ENCODE measurements around the gene RPUSD3.
"Not testable (repeated sequence)": the region's sequence is repeated elsewhere in the genome, so short reads cannot be mapped to it uniquely, and the experiment has no call there.

Gene RPUSD3

DNA sequence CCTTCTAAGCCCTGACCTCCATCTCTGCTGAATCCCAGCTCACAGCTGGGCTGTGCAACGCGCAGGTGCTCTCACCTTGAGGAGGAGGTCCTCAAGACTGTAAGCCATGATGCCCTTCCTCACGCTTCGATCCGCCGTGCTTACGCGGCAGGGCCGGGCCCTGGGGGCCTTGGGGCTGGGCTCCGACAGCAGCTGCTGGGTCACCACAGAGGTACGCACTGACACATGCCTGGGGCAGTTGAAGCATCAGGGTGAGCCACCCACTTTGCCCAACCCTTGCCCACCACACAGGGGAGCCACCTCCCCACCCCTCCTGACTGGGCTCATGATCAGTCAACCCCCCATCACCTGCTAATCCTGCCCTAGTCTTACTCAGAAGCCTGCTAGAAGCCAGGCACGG lies 33.2 kb upstream of the RPUSD3 start:
- DNase-seq (ENCODE audit: low read depth): no peak
- TF ChIP-seq, protein P1, sequence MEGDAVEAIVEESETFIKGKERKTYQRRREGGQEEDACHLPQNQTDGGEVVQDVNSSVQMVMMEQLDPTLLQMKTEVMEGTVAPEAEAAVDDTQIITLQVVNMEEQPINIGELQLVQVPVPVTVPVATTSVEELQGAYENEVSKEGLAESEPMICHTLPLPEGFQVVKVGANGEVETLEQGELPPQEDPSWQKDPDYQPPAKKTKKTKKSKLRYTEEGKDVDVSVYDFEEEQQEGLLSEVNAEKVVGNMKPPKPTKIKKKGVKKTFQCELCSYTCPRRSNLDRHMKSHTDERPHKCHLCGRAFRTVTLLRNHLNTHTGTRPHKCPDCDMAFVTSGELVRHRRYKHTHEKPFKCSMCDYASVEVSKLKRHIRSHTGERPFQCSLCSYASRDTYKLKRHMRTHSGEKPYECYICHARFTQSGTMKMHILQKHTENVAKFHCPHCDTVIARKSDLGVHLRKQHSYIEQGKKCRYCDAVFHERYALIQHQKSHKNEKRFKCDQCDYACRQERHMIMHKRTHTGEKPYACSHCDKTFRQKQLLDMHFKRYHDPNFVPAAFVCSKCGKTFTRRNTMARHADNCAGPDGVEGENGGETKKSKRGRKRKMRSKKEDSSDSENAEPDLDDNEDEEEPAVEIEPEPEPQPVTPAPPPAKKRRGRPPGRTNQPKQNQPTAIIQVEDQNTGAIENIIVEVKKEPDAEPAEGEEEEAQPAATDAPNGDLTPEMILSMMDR (IDR thresholded peaks at IDR 0.05; ENCODE audit: control insufficient read depth, extremely low read depth, insufficient read depth): no peak
- no peak overlapping the region for H3K4me3 ChIP-seq (ENCODE audit: low read depth, low read length)

DNA sequence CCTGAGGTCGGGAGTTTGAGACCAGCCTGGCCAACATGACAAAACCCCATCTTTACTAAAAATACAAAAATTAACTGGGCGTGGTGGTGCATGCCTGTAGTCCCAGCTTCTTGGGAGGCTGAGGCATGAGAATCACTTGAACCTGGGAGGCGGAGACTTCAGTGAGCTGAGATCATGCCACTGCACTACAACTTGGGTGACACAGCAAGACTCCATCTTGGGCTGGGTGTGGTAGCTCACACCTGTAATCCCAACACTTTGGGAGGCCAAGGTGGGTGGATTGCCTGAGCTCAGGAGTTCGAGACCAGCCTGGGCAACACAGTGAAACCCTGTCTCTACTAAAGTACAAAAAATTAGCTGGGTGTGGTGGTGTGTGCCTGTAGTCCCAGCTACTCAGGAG lies 32.4 kb upstream of the RPUSD3 start:
- H3K4me3 ChIP-seq (ENCODE audit: low read depth, low read length); DNase-seq (ENCODE audit: low read depth): not testable (repeated sequence)

DNA sequence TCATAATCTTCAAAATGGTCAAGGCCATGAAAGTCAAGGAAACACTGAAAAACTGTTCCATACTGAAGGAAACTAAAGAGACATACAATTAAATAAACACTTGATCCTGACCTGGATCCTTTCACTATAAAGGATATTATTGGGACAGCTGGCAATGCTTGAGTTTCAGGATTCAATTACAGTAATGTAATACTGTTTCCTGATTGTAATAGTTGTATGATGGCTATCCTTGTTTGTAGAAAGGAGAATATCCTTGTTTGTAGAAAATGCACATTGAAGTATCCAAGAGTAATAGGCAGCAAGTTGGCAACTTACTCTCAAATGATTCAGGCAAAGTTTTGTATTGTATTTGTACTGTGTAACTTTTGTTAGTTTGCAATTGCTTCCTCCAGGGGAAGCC lies 31.6 kb upstream of the RPUSD3 start:
- DNase-seq (ENCODE audit: low read depth): no peak
- H3K4me3 ChIP-seq (ENCODE audit: low read depth, low read length): no peak overlapping the region
- TF ChIP-seq, protein P1 (IDR thresholded peaks at IDR 0.05; ENCODE audit: control insufficient read depth, extremely low read depth, insufficient read depth): no peak

DNA sequence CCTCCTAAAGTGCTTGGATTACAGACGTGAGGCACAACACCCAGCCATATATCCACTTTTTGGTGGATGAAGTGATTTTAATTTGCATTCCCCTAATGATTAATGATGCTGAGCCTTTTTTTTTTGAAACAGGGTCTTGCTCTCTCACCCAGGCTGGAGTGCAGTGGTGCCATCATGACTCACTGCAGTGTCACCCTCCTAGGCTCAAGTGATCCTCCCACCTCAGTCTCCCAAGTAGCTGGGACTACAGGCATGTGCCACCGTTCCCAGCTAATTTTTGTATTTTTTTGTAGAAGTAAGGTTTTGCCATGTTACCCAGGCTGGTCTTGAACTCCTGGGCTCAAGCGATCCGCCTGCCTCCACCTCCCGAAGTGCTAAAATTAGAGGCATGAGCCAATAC lies 28.3 kb upstream of the RPUSD3 start:
- not testable (repeated sequence) for DNase-seq (ENCODE audit: low read depth)

DNA sequence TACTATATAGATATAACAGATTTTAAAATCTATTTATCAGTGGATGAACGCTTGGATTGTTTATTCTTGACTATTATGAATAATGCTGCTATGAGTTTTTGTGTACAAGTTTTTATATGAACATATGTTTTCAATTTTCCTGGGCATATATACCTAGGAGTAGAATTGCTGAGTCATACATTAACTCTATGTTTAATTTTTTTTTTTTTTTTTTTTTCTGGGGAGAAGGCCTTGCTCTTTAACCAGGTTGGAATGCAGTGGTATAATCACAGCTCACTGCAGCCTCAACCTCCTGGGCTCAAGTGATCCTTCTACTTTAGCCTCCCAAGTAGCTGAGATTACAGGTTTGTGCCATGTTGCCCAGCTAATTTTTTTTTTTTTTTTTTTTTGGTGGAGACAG lies 27.2 kb upstream of the RPUSD3 start:
- DNase-seq (ENCODE audit: low read depth): no peak
- no peak overlapping the region for H3K4me3 ChIP-seq (ENCODE audit: low read depth, low read length)
- TF ChIP-seq, protein P1 (IDR thresholded peaks at IDR 0.05; ENCODE audit: control insufficient read depth, extremely low read depth, insufficient read depth): no peak

More for the DNA sequence above, 28.3 kb upstream of the RPUSD3 start:
- H3K4me3 ChIP-seq (ENCODE audit: low read depth, low read length): not testable (repeated sequence)

DNA sequence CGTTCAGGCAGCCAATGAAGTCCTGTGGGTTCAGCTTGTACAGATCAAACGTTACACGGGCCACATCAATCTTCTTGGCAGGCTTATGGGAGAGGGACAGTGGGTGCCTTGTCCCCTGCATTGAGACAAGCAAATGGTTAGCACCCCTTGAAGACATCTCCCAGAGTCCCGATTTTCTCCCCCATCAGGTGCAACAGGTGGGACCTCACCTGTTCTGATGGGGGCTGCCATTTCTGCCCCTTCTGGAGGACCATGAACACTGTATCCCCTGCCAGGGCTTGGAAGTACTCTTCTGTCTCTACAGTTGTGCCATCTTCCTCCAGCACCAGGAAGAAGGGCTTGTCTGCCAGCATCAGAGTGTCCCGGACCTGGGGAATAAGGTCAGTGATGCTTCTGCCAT lies 26.1 kb upstream of the RPUSD3 start:
- no peak overlapping the region for H3K4me3 ChIP-seq (ENCODE audit: low read depth, low read length)
- TF ChIP-seq, protein P1 (IDR thresholded peaks at IDR 0.05; ENCODE audit: control insufficient read depth, extremely low read depth, insufficient read depth): no peak

DNA sequence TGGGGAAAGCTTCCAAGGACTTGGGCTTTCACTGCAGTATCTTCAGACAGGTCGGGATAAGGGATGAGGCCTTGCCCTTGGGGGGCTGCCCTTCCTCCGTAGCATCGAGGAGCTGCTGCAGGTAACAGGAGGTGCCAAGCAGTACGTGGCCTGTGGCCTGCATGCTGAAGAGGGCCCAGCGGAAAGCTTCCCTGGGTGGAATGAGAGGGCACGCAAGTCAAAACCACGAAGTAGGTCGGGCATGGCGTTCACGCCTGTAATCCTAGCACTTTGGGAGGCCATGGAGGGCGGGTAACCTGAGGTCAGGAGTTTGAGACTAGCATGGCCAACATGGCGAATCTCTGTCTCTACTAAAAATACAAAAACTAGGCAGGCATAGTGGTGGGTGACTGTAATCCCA lies 23.3 kb upstream of the RPUSD3 start:
- TF ChIP-seq, protein P1 (IDR thresholded peaks at IDR 0.05; ENCODE audit: control insufficient read depth, extremely low read depth, insufficient read depth): no peak
- DNase-seq (ENCODE audit: low read depth): no peak
- H3K4me3 ChIP-seq (ENCODE audit: low read depth, low read length): no peak overlapping the region

More for the DNA sequence above, 26.1 kb upstream of the RPUSD3 start:
- DNase-seq (ENCODE audit: low read depth): no peak

DNA sequence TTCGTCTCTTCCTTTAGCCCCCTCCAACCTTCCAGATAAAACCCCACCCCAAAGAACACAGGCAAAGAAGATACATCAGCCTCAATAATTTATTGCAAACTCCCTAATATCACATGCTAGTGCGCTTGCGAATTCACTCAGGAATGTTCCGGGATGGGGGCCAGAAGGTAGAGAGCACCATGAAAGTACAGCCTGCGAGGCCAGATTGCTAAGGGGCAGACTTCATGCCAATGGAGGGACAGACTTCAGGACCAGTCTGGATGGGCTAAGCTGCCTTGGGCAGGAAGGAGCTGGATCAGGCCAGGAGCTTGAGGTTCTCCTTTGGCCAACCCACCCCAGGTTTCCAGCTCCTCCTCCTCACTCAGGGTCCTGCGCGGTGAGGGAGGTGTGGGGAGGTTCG lies 22.8 kb upstream of the RPUSD3 start:
- TF ChIP-seq, protein P1 (IDR thresholded peaks at IDR 0.05; ENCODE audit: control insufficient read depth, extremely low read depth, insufficient read depth): no peak
- H3K4me3 ChIP-seq (ENCODE audit: low read depth, low read length): no peak overlapping the region
- DNase-seq (ENCODE audit: low read depth): no peak

DNA sequence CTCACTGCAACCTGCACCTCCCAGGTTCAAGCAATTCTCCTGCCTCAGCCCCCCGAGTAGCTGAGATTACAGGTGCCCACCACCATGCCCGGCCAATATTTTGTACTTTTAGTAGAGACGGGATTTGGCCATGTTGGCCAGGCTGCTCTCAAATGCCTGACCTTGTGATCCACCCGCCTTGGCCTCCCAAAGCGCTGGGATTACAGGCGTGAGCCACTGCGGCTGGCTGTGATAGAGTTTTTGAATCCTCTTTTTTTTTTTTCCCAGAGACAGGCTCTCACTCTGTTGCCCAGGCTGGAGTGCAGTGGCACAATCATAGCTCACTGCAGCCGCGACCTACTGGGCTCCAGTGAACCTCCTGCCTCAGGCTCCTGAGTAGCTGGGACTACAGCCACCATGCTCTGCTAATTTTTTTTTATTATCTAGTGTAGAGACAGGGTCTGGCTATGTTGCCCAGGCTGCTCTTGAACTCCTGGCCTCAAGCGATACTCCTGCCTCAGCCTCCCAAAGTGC lies 21.4 kb upstream of the RPUSD3 start:
- DNase-seq (ENCODE audit: low read depth); H3K4me3 ChIP-seq (ENCODE audit: low read depth, low read length): not testable (repeated sequence)

Data from LNCaP clone FGC (cell line).